Measurements from ENCODE around the gene HBA1. TPM values are rescaled to one million over a fixed set of nuclear protein-coding genes. Genes with fewer than 3 reads are reported as not detected.
A peak's percentile ranks its signal among the peaks of the same experiment; 100 is the strongest.

HBA1 gene
- total RNA-seq, 1 experiment from 2014 or later = 3.4 TPM

GRCh38 chr16:179211-180092 lies 3.0 kb downstream of the HBA1 start:
- no peak overlapping the region for H3K27ac Mint-ChIP-seq
- ATAC-seq (no peak), DNase-seq (ENCODE audit: low spot score) (no peak)
- no peak for TF ChIP-seq SP1 (CRISPR knock-in tag; conservative IDR thresholded peaks at IDR 0.05)
- TF ChIP-seq ZNF416 (CRISPR knock-in tag; IDR thresholded peaks at IDR 0.05) = no peak
- TF ChIP-seq HMGA2 (CRISPR knock-in tag; IDR thresholded peaks at IDR 0.05) = no peak
- no peak for TF ChIP-seq ZNF121 (CRISPR knock-in tag; IDR thresholded peaks at IDR 0.05)
- TF ChIP-seq AR (CRISPR knock-in tag; IDR thresholded peaks at IDR 0.05) = no peak
- TF ChIP-seq E2F1 (CRISPR knock-in tag; IDR thresholded peaks at IDR 0.05) = no peak
- no peak for TF ChIP-seq ATF3 (CRISPR knock-in tag; conservative IDR thresholded peaks at IDR 0.05)
- TF ChIP-seq SOX15 (CRISPR knock-in tag; IDR thresholded peaks at IDR 0.05) = no peak
- no peak for TF ChIP-seq ZNF232 (CRISPR knock-in tag; IDR thresholded peaks at IDR 0.05)
- no peak for TF ChIP-seq GABPB1 (CRISPR knock-in tag; IDR thresholded peaks at IDR 0.05)
- TF ChIP-seq ZMAT4 (CRISPR knock-in tag; IDR thresholded peaks at IDR 0.05) = no peak
- TF ChIP-seq FOXP1 (CRISPR knock-in tag; IDR thresholded peaks at IDR 0.05; ENCODE audit: borderline replicate concordance) = no peak
- no peak for TF ChIP-seq CBFB (CRISPR knock-in tag; IDR thresholded peaks at IDR 0.05; ENCODE audit: low read depth)
- TF ChIP-seq NFYB (CRISPR knock-in tag; conservative IDR thresholded peaks at IDR 0.05; ENCODE audit: low read depth) = no peak
- TF ChIP-seq HMGXB4 (CRISPR knock-in tag; IDR thresholded peaks at IDR 0.05) = no peak; the same call in 1 of the 2 replicates
- no peak for TF ChIP-seq ZNF138 (CRISPR knock-in tag; conservative IDR thresholded peaks at IDR 0.05)
- TF ChIP-seq SMAD4 (CRISPR knock-in tag; IDR thresholded peaks at IDR 0.05) = no peak
- no peak for TF ChIP-seq FOXK1 (CRISPR knock-in tag; IDR thresholded peaks at IDR 0.05)
- peak overlapping the region; percentile 56 for H3K4me3 Mint-ChIP-seq
- H3K27me3 Mint-ChIP-seq (ENCODE audit: low read depth) = peaks cover 58% of the 10 kb centered on the region
- no peaks in the 10 kb centered on the region for H3K9me3 Mint-ChIP-seq
- H3K36me3 Mint-ChIP-seq = no peaks in the 10 kb centered on the region
- CTCF ChIA-PET = interaction anchor here (1.0 to 4.8 kb wide), 11 partner anchors 11 to 114 kb away, joined by 3 to 50 read pairs (median 8); partner anchors contain the start of genes HBM, NPRL3 and RHBDF1
- POLR2A ChIA-PET = no interaction called here
- H3K4me1 Mint-ChIP-seq = peaks cover 9% of the 10 kb centered on the region

- H3K27ac Mint-ChIP-seq = no peak within 1 kb of the TSS
- POLR2A ChIA-PET = no interaction called here
- H3K4me3 Mint-ChIP-seq = peak within 1 kb of the TSS; percentile 56
- TF ChIP-seq MAX (CRISPR knock-in tag; IDR thresholded peaks at IDR 0.05) (no peak), ZMAT4 (CRISPR knock-in tag; IDR thresholded peaks at IDR 0.05) (no peak), NFATC4 (CRISPR knock-in tag; IDR thresholded peaks at IDR 0.05) (no peak), JAZF1 (CRISPR knock-in tag; IDR thresholded peaks at IDR 0.05) (no peak), ZNF263 (CRISPR knock-in tag; IDR thresholded peaks at IDR 0.05; ENCODE audit: low read depth) (no peak), ZNF232 (CRISPR knock-in tag; IDR thresholded peaks at IDR 0.05) (0 out of 2 replicates have a peak, but pooled peaks have one; percentile 14), ZBTB43 (CRISPR knock-in tag; IDR thresholded peaks at IDR 0.05) (no peak), KAT7 (CRISPR knock-in tag; IDR thresholded peaks at IDR 0.05; ENCODE audit: borderline replicate concordance) (no peak), TEAD4 (CRISPR knock-in tag; IDR thresholded peaks at IDR 0.05) (no peak)
These were observed 3.7 kb downstream of the HBA1 start, which contains the start of gene HBQ1 for GRCh38 chr16:180101-180675. Gene HBQ1 (plus strand): TSS chr16:180459. CDS start chr16:180487, 28 bp downstream.

More at GRCh38 chr16:180101-180675, 3.7 kb downstream of the HBA1 start, which contains the start of gene HBQ1:
- 0 out of 2 replicates have a peak, but pooled peaks cover 3% of the 10 kb centered on the region for H3K4me1 Mint-ChIP-seq
- no peaks in the 10 kb centered on the region for H3K9me3 Mint-ChIP-seq
- peak; percentile 7 for ATAC-seq
- CTCF ChIA-PET = interaction anchor here (0.6 to 4.8 kb wide), 17 partner anchors 9 to 122 kb away, joined by 3 to 50 read pairs (median 5); partner anchors contain the start of genes HBM, NPRL3 and RHBDF1
- peaks cover 50% of the 10 kb centered on the region for H3K27me3 Mint-ChIP-seq (ENCODE audit: low read depth)
- DNase-seq (ENCODE audit: low spot score) = peak; percentile 60
- 0 out of 2 replicates have a peak, but pooled peaks cover 2% of the 10 kb centered on the region for H3K36me3 Mint-ChIP-seq

All from WTC11 (cell line).